IPS-NIHi11 (cell line): Measurements from ENCODE around the gene ZGRF1.
"Not testable (repeated sequence)": the region's sequence is repeated elsewhere in the genome, so short reads cannot be mapped to it uniquely, and the experiment has no call there.

Experiments
- DNase-seq: peaks from one replicate; pipeline ENCODE4 v3.0.0; 2012; ENCODE audit warnings: mixed read lengths, low spot score

The ZGRF1 gene, protein sequence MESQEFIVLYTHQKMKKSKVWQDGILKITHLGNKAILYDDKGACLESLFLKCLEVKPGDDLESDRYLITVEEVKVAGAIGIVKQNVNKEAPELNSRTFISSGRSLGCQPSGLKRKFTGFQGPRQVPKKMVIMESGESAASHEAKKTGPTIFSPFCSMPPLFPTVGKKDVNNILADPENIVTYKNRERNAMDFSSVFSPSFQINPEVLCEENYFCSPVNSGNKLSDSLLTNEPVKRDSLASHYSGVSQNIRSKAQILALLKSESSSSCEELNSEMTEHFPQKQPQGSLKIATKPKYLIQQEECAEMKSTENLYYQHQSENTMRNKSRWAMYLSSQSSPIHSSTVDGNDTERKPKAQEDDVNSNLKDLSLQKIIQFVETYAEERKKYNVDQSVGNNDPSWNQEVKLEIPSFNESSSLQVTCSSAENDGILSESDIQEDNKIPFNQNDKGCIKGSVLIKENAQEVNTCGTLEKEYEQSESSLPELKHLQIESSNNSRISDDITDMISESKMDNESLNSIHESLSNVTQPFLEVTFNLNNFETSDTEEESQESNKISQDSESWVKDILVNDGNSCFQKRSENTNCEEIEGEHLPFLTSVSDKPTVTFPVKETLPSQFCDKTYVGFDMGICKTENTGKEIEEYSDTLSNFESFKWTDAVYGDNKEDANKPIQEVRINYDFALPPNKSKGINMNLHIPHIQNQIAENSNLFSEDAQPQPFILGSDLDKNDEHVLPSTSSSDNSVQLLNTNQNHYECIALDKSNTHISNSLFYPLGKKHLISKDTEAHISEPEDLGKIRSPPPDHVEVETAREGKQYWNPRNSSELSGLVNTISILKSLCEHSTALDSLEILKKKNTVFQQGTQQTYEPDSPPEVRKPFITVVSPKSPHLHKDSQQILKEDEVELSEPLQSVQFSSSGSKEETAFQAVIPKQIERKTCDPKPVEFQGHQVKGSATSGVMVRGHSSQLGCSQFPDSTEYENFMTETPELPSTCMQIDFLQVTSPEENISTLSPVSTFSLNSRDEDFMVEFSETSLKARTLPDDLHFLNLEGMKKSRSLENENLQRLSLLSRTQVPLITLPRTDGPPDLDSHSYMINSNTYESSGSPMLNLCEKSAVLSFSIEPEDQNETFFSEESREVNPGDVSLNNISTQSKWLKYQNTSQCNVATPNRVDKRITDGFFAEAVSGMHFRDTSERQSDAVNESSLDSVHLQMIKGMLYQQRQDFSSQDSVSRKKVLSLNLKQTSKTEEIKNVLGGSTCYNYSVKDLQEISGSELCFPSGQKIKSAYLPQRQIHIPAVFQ (N-terminal part only)

DNA sequence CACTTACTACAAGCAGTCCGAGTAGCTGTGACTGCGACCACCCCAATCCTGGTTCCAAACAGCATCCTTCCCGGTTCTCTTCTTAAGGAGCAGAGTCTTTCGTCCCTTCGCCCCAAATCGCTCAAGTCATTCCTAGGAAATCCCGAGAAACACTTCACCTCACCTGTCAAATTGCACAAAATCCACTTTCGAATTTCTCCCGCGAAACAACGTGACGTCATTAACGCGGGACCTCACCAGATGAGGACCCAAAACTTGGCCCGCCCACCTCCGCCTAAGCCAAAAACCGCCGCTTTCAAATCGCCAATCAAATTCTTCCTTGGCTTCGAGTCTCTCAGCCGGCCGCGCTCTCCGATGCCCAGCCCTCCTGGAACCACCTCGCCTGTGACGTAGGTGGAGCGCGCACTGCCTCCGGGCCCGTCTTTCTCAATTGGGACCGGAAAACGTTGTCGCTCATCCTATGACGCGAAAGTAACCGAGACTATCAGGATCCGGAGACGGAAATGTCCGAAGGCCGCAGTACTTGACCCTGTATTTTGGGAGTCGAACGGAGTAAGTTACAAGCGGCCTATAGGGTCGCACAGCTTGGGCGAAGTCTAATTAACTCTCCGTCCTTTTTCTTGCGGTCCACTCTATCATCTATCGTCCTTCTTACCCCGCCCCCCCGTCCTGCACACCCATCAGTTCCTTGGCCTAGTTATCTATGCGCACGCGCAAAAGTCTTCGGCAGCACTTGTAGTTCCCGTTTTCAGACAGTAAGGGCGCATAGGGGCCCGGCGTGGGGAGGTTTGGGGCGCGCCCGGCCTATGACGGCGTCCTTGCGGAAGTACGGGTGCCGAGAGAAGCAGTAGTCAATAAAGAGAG, at the start of gene ZGRF1, which contains the start of gene LARP7:
TSS of gene ZGRF1 (minus strand) at position 222 of the 864 bp plus-strand sequence. CDS start 3,733 bp downstream, outside the sequence.
TSS of gene LARP7 (plus strand) at position 456 of the 864 bp plus-strand sequence. CDS start 7,527 bp downstream, outside the sequence.
- peak; percentile 91 for DNase-seq

DNA sequence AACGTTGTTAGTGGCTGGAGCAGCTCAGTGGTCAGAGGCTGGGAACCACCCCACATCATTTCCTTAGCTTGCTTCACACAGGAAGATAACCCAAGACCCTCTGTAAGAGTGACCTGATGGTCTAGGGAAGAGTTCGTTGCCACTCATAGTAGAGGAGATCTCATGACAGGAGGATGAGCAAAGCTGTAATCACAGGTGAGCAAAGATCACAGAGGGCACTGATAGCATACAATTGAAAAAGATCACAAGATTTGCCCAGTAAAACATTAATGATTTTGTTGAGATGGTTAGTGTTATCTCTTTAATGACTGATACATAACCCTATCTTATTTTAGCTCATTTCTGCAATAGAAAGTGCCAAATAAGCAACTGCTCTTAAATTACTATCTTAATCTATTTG, 44.3 kb upstream of the ZGRF1 start:
- DNase-seq, result no peak

DNA sequence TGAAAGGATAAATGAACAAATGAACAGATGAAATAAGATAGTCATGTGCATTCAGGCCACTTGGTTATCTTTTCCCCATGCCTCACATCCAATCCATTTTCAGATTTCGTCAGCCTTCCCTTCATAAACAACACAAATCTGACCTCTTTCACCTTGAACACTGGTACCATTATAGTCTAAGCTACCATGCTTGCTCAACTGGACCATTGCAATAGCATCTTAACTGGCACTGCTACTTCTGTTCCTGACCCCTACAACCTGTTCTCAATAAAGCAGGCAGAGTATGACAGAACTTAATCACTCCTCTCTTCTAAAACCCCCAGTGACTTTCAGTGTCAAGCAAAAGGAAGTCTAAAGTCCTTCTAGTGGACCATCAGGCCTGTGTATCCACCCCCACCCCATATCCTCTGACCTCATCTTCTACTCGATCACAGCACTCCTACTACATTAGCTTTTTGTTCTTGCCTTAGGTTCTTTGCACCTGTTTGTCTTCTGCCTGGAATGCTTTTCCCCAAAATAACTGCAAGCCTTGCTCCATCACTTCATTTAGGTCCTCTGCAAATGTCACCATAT, 40.9 kb upstream of the ZGRF1 start:
- DNase-seq, result no peak

DNA sequence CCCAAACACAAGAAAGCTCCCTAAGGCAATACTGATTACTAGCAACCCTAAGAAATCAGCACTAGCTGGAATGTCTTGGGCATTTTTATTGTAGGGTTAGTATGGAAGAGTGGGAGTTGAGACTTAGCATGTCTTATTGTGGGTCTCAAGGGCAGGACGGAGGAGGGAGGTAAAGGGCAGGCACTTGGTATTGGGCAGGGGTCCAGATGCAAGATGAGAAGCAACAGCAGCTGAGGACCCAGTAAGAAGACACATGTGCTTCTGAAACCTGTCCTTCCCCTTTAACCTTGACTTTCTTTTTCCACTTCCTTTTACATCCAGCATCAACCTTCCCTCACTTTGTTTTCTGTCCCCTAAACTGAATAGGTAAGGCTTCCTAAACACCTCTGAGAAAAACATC, 37.7 kb upstream of the ZGRF1 start:
- DNase-seq, result no peak

DNA sequence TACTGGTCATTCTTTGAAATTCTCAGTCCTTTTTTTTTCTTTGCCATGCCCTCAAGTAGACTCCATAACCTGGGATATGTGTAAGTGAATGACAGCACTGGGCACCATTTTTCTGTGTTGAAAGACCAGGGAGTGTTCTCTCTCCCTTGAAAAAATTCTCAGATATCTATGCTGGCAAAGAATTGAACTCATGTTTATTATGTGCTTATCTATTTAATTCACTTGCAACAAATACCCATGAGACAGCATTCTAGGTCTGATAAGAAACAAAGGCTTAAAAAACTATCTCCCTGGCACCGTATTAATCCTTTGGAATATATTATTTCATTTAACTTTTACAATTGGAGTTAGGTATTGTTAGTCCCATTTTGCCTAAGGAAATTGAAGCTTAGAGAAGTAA, 37.0 kb upstream of the ZGRF1 start:
- no peak for DNase-seq

DNA sequence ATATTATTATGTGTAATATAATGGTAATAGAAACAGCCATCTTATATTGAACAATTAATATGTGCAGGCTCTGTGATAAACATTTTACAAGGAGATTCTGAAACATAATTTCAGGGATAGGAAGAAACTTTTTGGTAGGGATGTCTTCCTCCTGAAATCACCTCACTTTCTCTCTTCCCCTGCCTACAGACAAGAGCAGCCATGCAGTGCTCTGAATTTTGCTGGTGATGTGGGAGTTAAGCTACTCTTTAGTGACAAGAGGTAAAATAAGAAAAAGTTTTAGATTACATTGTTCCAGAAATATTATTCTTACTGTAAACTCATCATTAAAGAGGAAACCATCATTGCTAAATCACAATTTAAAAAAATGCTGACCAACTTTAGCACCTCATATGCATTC, 36.4 kb upstream of the ZGRF1 start:
- DNase-seq, result no peak

DNA sequence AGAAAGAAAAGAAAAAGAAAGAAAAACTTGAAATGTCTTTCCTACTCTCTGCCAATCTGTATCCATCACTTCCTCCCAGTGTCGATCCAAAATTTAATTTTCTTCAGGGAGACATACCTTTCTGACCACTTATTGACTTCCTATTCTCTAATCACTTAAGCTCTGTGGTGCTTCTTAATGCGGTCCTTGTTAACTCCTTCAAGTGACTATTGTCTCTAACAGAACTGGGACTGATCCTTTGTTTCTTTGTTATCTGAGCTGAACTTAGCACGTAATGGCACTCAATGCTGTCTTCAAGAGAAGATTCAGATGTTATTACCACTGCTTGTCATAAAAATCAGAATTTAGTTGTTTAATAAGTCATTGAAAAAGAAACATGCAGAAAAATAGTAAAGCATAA, 31.4 kb upstream of the ZGRF1 start:
- DNase-seq, result no peak

DNA sequence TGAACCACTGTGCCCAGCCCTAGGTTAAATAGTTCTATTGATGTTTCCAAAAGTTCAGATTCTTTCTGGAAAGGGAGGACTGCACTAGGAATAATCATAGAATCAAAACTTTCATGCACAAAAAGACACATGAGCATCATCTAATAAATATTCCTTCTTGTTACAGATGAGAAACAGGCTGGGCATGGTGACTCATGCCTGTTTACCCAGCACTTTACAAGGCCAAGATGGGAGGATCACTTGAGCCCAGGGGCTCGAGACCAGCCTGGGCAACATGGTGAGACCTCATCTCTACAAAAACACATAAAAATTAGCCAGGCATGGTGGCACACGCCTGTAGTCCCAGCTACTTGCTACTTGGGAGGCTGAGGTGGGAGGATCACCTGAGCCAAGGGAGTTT, 27.9 kb upstream of the ZGRF1 start:
- DNase-seq, result no peak

DNA sequence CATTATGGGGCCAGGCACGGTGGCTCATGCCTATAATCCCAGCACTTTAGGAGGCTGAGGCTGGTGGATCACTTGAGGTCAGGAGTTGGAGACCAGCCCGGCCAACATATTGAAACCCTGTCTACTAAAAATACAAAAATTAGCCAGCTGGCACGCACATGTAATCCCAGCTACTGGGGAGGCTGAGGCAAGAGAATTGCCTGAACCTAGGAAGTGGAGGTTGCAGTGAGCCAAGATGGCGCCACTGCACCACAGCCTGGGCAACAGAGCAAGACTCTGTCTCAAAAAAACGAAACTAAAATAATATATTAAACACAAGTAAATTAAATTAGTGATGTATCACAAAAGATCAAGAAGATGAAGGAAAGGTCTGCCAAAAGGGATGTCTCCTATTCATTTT, 19.4 kb upstream of the ZGRF1 start:
- not testable (repeated sequence) for DNase-seq

DNA sequence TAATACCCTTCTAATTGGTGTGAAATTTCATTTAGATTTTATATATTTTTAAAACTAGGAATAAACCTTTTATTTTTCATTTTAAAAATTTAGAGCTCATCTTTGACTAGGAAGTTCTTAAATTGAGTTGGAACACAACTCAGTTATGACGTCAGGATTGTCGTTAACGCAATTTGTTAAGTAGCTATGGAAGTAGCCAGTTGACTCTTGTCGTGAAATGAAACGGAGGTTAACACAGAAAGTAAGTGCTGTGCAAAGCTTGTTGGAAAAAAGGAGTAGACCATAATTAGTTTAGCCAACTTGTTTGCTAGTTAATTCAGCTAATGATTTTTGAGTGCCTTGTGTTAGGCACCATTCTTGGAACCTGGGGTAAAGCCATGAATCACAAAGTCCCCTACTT, 18.6 kb upstream of the ZGRF1 start:
- DNase-seq, result no peak

DNA sequence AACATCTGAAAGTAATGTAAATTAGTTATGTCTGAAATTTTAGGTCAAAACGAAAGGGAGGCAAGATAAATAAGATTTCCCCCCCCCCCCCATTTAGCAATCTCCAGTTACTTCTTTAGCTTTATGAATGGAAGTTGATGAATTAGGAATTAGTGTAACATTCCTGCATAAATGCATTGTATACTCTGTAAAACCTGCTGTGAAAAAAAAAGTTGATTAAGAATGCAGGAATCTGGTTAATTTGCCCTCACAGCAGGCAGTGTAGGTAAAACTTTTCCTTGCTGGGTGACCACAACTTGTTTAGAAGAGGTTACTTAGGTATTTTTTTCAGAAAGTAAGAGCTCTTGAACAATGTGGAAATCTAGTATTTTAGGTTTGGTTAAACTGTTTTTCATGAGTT, 15.5 kb upstream of the ZGRF1 start:
- DNase-seq, result no peak

DNA sequence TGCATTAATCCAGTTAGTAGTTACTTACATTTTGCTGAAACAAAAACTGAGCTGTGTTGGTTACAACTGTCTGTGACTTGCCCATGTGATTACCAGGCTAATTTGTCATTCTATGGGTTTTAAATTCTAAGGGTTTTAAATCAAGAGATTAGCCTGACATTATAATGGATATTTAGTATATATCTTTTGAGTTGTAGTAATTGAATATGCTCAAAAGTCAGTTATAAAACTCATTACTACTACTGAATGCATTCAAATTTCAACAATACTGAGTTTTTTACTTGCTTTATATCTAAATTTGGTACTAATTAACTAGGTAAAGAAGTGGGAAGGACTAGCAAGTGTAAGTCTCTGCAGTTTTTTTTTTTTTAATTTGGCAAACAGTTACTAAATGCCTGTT, 14.9 kb upstream of the ZGRF1 start:
- no peak for DNase-seq

DNA sequence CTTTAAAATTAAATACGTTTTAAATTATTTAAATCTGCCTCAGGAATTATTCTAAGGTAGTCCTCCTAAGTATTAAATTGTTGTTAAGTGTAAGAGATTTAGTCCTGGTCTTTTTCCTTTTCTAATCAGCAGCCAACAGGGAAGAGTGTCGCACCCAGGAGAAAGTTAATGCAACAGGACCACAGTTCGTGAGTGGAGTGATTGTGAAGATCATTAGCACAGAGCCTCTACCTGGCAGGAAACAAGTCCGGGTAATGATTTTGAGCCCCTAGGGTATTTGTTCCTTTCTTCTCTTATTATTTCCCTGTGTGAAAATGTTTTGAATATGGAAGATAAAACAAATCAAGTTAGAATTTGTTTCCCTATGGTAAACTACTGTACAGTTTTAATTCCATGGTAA, 13.6 kb upstream of the ZGRF1 start:
- DNase-seq, result no peak

DNA sequence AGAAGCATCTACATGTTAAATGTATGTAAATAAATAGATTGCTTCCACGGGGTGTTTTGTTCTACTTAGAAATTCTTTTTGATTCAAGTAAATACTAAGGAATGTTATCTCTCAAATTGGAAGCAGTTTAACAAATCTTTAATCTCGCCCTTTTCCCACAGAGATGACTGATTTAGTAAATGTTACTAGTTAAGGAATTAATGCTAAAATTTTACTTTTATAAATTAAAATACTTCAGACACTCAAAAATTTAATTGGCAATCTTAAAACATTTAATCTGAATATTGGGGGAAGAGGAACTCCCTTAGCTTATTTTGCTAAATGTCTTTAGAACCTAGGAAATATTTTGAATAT, 12.3 kb upstream of the ZGRF1 start:
- no peak for DNase-seq

DNA sequence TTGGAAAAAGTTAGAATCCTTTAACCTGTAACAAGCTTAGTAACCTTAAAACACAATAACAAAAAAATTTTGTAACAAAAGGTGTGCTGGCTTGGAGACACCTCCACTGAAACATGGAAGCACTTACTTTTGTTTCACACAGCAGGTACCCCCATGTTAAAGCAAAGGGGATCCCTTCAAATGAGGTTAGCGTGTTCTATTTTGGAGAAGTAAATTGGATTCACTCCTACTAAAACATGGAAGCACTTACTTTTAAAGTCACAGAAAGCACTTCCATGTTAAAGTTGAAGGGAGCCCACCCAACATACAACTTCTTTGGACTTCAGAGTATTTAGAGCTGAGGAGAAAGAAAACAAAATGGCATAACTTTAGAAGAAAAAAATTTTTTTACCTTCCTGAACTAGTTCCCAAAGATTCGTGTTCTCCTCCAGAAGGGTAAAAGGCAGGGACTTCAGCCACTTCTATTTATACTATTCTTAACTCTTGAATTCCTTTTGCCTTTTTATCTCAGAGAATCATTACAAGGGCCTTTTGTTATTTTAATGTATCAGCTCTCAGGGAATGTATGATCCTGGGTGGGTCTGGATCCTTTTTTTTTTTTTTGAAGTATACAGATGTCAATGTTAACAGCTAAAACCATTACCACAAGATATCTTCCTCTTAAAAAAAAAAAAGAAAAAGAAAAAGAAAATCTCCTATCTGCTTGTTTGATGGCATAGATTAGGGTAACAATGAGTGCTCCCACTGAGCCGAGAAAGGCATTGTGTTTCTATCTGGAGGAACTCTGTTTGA, 11.8 kb upstream of the ZGRF1 start:
- peak; percentile 11 for DNase-seq

DNA sequence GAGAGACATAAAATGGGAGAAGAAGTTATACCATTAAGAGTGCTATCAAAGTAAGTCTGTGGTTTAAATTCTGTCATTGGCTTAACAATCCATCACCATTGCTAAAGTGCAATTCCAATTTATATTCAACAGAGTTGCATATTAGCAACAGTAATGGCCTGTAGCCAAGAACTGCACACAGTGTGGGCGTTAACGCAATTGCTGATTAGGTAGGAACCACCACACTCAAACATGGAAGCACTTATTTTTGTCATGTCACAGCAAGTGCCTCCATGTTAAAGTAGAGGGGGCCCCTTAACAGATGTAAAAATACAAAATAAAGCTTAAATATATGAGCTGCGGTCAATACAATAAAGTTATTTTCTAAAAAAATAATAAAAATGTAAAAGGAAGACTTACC, 11.1 kb upstream of the ZGRF1 start:
- DNase-seq, result no peak

DNA sequence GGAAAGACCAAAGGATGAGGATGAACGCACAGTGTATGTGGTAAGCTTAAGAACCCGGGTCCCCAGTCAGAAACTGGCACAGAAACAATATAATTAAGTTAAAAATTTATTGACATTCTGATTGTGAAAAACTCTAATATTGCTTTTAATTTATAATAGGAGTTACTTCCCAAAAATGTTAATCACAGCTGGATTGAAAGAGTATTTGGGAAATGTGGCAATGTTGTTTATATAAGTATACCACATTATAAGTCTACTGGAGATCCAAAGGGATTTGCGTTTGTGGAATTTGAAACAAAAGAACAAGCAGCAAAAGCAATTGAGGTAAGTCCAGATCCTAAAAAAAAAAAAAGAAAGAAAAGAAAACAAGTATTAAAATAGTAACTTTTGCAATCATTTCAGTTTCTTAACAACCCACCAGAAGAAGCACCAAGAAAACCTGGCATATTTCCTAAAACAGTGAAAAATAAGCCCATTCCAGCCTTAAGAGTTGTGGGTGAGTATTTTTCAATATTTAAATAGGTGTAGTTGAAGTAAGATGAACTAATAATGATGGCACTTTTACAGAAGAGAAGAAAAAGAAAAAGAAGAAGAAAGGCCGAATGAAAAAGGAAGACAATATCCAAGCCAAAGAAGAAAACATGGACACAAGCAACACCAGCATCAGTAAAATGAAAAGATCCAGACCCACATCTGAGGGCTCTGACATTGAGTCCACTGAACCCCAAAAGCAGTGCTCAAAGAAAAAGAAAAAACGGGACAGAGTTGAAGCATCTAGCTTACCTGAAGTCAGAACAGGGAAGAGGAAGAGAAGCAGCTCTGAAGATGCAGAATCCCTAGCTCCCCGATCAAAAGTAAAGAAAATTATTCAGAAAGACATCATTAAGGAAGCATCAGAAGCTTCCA, 10.2 kb upstream of the ZGRF1 start:
- DNase-seq, result no peak

DNA sequence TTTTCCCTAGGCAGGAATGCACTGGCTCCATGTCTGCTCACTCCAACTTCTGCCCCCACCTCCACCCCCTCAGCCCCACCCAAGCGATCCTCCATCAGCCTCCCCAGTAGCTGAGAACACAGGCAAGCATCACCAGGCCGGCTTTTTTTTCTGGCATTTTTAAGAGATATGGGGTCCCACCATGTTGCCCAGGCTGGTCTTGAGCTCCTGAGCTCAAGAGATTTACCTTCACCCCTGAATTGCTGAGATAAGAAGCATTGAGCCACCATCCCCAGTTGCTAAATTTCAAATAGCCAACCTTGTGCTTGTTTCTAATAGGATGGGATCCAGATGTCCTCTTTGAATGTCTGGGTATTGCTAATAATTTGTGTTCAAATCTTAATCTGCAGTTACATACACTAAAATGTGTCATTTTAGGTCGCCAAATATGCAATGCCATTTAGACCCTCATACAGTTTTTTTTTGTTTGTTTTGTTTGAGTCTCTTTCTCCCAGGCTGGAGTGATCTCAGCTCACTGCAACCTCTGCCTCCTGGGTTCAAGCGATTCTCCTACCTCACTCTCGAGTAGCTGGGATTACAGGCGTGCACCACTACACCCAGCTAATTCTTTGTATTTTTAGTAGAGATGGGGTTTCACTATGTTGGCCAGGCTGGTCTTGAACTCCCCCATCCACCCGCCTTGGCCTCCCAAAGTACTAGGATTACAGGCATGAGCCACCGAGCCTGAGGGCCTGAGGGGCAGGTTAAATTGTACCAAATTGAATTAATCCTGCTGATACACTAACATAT, 9.0 kb upstream of the ZGRF1 start:
- no peak for DNase-seq
